ENCODE results near the gene FBXO34. TPM values are rescaled to one million over a fixed set of nuclear protein-coding genes. Genes with fewer than 3 reads are reported as not detected.

FBXO34 gene
- total RNA-seq, 1 experiment from 2014 or later = 16.6 TPM

DNA sequence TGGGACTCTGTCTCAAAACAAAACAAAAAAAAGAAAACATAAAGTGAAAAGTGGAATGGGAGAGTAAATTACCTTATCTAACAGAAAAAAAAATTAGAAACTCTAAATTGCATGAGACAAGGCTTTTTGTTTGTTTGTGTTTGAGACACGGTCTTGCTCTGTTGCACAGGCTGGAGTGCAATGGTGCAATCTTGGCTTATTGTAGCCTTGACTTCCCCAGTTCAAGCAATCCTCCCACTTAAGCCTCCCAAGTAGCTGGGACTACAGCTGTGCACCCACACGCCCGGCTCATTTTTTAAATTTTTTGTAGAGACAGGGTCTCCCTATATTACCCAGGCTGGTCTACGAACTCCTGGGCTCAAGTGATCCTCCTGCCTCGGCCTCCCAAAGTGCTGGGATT, 17.9 kb upstream of the FBXO34 start:
- H3K27me3 ChIP-seq (ENCODE audit: control insufficient read depth, insufficient read depth, low read length) = no peaks in the 10 kb centered on the region; the same call in 1 of the 2 replicates
- DNase-seq = no peak
- no peaks in the 10 kb centered on the region for H3K36me3 ChIP-seq (replicated peaks; ENCODE audit: control insufficient read depth, insufficient read depth, low read length)
- no peak overlapping the region for H3K4me3 ChIP-seq (ENCODE audit: insufficient read depth, low read depth, low read length)

GRCh38 chr14:55254581-55254980, 16.6 kb upstream of the FBXO34 start:
- no peak for DNase-seq
- no peak overlapping the region for H3K4me3 ChIP-seq (ENCODE audit: insufficient read depth, low read depth, low read length)
- H3K27me3 ChIP-seq (ENCODE audit: control insufficient read depth, insufficient read depth, low read length) = no peaks in the 10 kb centered on the region
- H3K36me3 ChIP-seq (replicated peaks; ENCODE audit: control insufficient read depth, insufficient read depth, low read length) = no peaks in the 10 kb centered on the region

GRCh38 chr14:55255979-55256378, 15.2 kb upstream of the FBXO34 start:
- H3K4me3 ChIP-seq (ENCODE audit: insufficient read depth, low read depth, low read length) = no peak overlapping the region
- DNase-seq = no peak
- H3K36me3 ChIP-seq (replicated peaks; ENCODE audit: control insufficient read depth, insufficient read depth, low read length) = no peaks in the 10 kb centered on the region
- H3K27me3 ChIP-seq (ENCODE audit: control insufficient read depth, insufficient read depth, low read length) = no peaks in the 10 kb centered on the region

- no peak overlapping the region for H3K4me3 ChIP-seq (ENCODE audit: insufficient read depth, low read depth, low read length)
- no peaks in the 10 kb centered on the region for H3K27me3 ChIP-seq (ENCODE audit: control insufficient read depth, insufficient read depth, low read length)
- no peaks in the 10 kb centered on the region for H3K36me3 ChIP-seq (replicated peaks; ENCODE audit: control insufficient read depth, insufficient read depth, low read length)
- DNase-seq = no peak
Measured at GRCh38 chr14:55256586-55256985, 14.6 kb upstream of the FBXO34 start.

DNA sequence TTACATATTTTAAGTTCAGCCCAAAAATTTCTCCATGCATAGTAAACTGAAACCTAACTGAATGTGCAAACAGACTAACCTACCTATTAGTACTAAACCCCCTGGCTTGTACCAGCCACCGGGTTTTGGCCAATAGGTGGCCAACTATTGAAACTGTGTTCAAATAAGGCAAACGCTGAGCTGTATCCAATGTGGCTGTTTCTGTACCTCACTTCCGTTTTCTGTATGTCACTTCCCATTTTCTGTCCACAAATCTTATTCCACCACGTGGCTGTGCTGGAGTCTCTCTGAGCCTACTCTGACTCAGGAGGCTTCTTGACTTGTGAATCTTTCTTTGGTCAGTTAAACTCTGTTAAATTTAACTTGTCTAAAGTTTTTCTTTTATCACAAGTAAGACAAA, 6.0 kb upstream of the FBXO34 start:
- DNase-seq = no peak
- Histone ChIP-seq H3K4me3 (ENCODE audit: insufficient read depth, low read depth, low read length) (no peak overlapping the region), H3K36me3 (replicated peaks; ENCODE audit: control insufficient read depth, insufficient read depth, low read length) (no peaks in the 10 kb centered on the region), H3K27me3 (ENCODE audit: control insufficient read depth, insufficient read depth, low read length) (no peaks in the 10 kb centered on the region)

DNA sequence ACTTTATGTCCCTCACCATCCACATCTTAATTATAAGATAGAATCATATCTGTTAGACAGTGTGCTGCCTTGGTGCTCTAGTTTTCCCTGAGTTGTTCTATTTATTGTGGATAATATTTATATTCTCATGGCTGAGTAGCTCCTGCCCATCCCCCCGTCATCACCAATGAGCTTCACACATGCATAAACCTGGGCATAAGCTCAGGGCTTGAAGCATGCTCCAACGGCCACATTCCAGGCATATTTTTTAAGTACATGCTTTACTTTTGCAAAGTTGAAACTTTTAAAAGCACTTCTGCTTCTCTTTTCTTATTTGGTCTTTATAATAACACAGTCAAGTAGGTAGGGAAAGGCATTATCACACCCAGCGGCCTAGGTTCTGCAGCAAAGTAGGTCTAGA, 3.4 kb upstream of the FBXO34 start:
- DNase-seq = no peak
- Histone ChIP-seq H3K27me3 (ENCODE audit: control insufficient read depth, insufficient read depth, low read length) (no peaks in the 10 kb centered on the region), H3K36me3 (replicated peaks; ENCODE audit: control insufficient read depth, insufficient read depth, low read length) (no peaks in the 10 kb centered on the region), H3K4me3 (ENCODE audit: insufficient read depth, low read depth, low read length) (no peak overlapping the region)

GRCh38 chr14:55271572-55272298, 514 bp downstream of the FBXO34 start:
- H3K36me3 ChIP-seq (replicated peaks; ENCODE audit: control insufficient read depth, insufficient read depth, low read length) = no peaks in the 10 kb centered on the region
- peak overlapping the region; percentile 98 for H3K4me3 ChIP-seq (ENCODE audit: insufficient read depth, low read depth, low read length)
- H3K27me3 ChIP-seq (ENCODE audit: control insufficient read depth, insufficient read depth, low read length) = no peaks in the 10 kb centered on the region
- peak; percentile 82 for DNase-seq

GRCh38 chr14:55272387-55272786, 1.2 kb downstream of the FBXO34 start:
- no peak for DNase-seq

GRCh38 chr14:55272922-55273321, 1.7 kb downstream of the FBXO34 start:
- no peaks in the 10 kb centered on the region for H3K27me3 ChIP-seq (ENCODE audit: control insufficient read depth, insufficient read depth, low read length)
- DNase-seq = no peak
- no peak overlapping the region for H3K4me3 ChIP-seq (ENCODE audit: insufficient read depth, low read depth, low read length)
- H3K36me3 ChIP-seq (replicated peaks; ENCODE audit: control insufficient read depth, insufficient read depth, low read length) = no peaks in the 10 kb centered on the region

More at GRCh38 chr14:55272387-55272786, 1.2 kb downstream of the FBXO34 start:
- Histone ChIP-seq H3K27me3 (ENCODE audit: control insufficient read depth, insufficient read depth, low read length) (no peaks in the 10 kb centered on the region), H3K36me3 (replicated peaks; ENCODE audit: control insufficient read depth, insufficient read depth, low read length) (no peaks in the 10 kb centered on the region), H3K4me3 (ENCODE audit: insufficient read depth, low read depth, low read length) (peak overlapping the region; percentile 98)

DNA sequence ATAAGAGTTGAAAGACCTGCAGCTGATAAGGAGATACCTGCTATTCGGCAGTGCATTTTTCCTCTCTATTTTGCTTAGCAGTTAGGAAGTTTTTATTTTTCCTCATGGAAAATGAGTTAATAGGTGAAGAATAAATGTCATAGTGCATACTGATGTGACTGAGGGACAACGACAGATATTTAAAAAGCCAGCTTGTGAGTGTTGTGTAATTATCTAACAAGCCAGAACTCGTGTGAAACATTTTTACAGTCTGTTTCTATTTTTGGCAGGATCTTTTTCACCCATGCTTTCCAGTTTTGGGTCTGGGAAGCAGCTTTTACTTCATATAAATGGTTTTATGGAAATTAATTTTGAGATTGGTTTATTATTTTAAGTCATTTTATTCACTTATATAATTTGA, 2.9 kb downstream of the FBXO34 start:
- no peak overlapping the region for H3K4me3 ChIP-seq (ENCODE audit: insufficient read depth, low read depth, low read length)
- no peaks in the 10 kb centered on the region for H3K36me3 ChIP-seq (replicated peaks; ENCODE audit: control insufficient read depth, insufficient read depth, low read length)
- no peak for DNase-seq
- no peaks in the 10 kb centered on the region for H3K27me3 ChIP-seq (ENCODE audit: control insufficient read depth, insufficient read depth, low read length)

- no peaks in the 10 kb centered on the region for H3K27me3 ChIP-seq (ENCODE audit: control insufficient read depth, insufficient read depth, low read length)
- H3K4me3 ChIP-seq (ENCODE audit: insufficient read depth, low read depth, low read length) = no peak overlapping the region
- no peaks in the 10 kb centered on the region for H3K36me3 ChIP-seq (replicated peaks; ENCODE audit: control insufficient read depth, insufficient read depth, low read length)
- DNase-seq = no peak
Measured at GRCh38 chr14:55274751-55275150, 3.5 kb downstream of the FBXO34 start.

GRCh38 chr14:55276736-55277135, 5.5 kb downstream of the FBXO34 start:
- DNase-seq = no peak
- no peak overlapping the region for H3K4me3 ChIP-seq (ENCODE audit: insufficient read depth, low read depth, low read length)
- H3K36me3 ChIP-seq (replicated peaks; ENCODE audit: control insufficient read depth, insufficient read depth, low read length) = no peaks in the 10 kb centered on the region
- H3K27me3 ChIP-seq (ENCODE audit: control insufficient read depth, insufficient read depth, low read length) = no peaks in the 10 kb centered on the region

- no peak for DNase-seq
- Histone ChIP-seq H3K4me3 (ENCODE audit: insufficient read depth, low read depth, low read length) (no peak overlapping the region), H3K36me3 (replicated peaks; ENCODE audit: control insufficient read depth, insufficient read depth, low read length) (no peaks in the 10 kb centered on the region; the same call in 1 of the 2 replicates), H3K27me3 (ENCODE audit: control insufficient read depth, insufficient read depth, low read length) (no peaks in the 10 kb centered on the region)
Measured at GRCh38 chr14:55277972-55278740, 6.9 kb downstream of the FBXO34 start.

DNA sequence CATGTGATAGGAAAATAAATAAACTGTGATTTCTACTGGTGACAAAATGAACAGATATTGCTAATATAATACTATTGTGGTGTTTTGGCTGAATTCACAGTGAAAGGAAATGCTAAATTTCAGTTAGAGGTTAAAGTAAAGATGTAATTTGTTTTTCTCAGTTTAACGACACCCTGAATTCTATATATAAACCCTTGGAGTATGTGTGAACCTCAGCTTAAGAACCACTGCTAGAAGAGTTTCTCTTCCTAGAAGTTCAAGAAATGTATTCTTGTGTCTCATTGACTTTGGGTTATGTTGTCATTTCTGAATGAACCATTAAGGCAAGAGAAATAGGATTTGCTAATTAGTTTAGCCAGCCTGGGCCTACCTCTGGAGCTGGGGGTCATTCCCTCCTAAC, 8.2 kb downstream of the FBXO34 start:
- Histone ChIP-seq H3K4me3 (ENCODE audit: insufficient read depth, low read depth, low read length) (no peak overlapping the region), H3K36me3 (replicated peaks; ENCODE audit: control insufficient read depth, insufficient read depth, low read length) (no peaks in the 10 kb centered on the region; the same call in 1 of the 2 replicates), H3K27me3 (ENCODE audit: control insufficient read depth, insufficient read depth, low read length) (no peaks in the 10 kb centered on the region)
- DNase-seq = no peak

- DNase-seq = no peak
- Histone ChIP-seq H3K4me3 (ENCODE audit: insufficient read depth, low read depth, low read length) (no peak overlapping the region), H3K36me3 (replicated peaks; ENCODE audit: control insufficient read depth, insufficient read depth, low read length) (no peaks in the 10 kb centered on the region; the same call in 1 of the 2 replicates), H3K27me3 (ENCODE audit: control insufficient read depth, insufficient read depth, low read length) (no peaks in the 10 kb centered on the region)
Measured at GRCh38 chr14:55281316-55281839, 10.2 kb downstream of the FBXO34 start.

Measured in H7 (cell line).